Measurements from ENCODE around the gene FRMD4B. TPM values are rescaled to one million over a fixed set of nuclear protein-coding genes. Genes with fewer than 3 reads are reported as not detected.

FRMD4B gene
- total RNA-seq, 6 donors from 2014 or later: 48.0 to 136 (median 62.8) TPM

DNA sequence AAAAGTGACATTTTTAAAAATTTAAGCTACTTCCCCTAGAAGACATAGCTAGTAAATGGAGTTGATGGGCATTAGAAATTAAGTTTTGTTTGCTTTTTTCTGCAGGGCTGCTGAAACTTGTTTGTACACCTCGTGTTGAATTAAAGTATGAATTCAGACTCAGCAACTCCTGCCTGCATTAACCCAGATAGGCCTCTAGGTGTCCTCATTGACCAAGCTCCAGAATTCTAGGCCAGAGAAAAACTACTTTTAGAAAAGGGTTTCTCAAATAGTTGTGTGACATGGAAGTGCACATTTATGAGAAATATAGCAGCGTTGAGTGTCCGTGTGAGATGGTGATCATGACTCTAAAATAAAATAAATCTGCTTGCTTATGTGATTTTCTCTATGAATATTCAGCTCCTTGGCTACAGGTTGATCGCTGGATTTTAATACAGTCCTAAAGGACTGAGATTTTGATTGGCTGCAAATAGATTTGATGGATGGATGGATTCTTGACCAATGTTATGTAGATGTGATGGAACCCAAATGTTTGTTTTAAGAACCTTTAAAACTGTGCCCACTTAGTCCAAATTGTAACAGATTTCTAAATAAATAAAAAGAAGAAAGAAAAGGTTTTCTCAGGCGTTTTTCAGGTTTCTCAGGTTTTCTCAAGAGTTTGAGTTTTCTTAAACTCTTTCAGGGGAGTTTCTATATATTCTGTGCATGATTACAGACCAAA, 224.1 kb downstream of the FRMD4B start:
- 32 to 33% methylated on average over 5 of the region's 5 CpGs for WGBS, 2 donors
- no peaks in the 10 kb centered on the region for H3K36me3 ChIP-seq
- H3K27ac ChIP-seq: no peak overlapping the region
- H3K9me3 ChIP-seq: no peaks in the 10 kb centered on the region
- TF ChIP-seq EP300 (IDR thresholded peaks at IDR 0.05) (no peak), CTCF (IDR thresholded peaks at IDR 0.05) (peak; percentile 83 to 94 (median 89)), POLR2A (IDR thresholded peaks at IDR 0.05) (no peak), POLR2AphosphoS5 (IDR thresholded peaks at IDR 0.05) (no peak)
- DNase-seq (no peak), ATAC-seq (ENCODE audit: low FRiP score in 2 of 2) (peak; percentile 76 to 89)
- H3K27me3 ChIP-seq: no peaks in the 10 kb centered on the region
- H3K4me3 ChIP-seq: no peak overlapping the region
- H3K4me1 ChIP-seq: no peaks in the 10 kb centered on the region

- Histone ChIP-seq H3K27ac (no peak overlapping the region), H3K4me1 (no peaks in the 10 kb centered on the region), H3K36me3 (no peaks in the 10 kb centered on the region), H3K27me3 (no peaks in the 10 kb centered on the region), H3K9me3 (no peaks in the 10 kb centered on the region), H3K4me3 (no peak overlapping the region)
- peak in 1 of 2 donors; percentile 19 for ATAC-seq (ENCODE audit: low FRiP score in 2 of 2)
- WGBS, 2 donors: 83 to 87% methylated on average over 4 of the region's 4 CpGs
- no peak for DNase-seq
- TF ChIP-seq POLR2AphosphoS5 (IDR thresholded peaks at IDR 0.05) (no peak), CTCF (IDR thresholded peaks at IDR 0.05) (no peak), EP300 (IDR thresholded peaks at IDR 0.05) (no peak), POLR2A (IDR thresholded peaks at IDR 0.05) (no peak)
Measured at GRCh38 chr3:69160525-69160924, 225.4 kb downstream of the FRMD4B start.

DNA sequence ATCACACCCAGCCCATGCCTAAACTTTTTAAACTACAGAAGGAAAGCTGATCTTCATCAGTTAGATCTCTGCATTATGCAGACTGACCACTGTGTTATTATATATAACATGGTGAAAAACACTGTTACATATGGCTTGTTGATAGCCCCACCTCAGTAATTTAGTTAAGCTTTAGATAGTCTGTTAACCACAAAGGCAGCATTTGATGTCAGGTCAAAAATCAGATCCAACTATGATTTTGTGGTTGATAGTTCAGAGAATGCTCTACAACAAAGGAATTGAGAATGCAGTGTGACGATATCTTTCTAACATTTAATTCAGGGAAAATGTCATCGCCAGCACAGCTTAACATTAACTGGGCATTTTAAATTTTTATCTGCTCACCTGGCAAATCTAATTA, 225.8 kb downstream of the FRMD4B start:
- DNase-seq (no peak), ATAC-seq (ENCODE audit: low FRiP score in 2 of 2) (no peak)
- Histone ChIP-seq H3K4me1 (no peaks in the 10 kb centered on the region), H3K27me3 (no peaks in the 10 kb centered on the region), H3K4me3 (no peak overlapping the region), H3K27ac (no peak overlapping the region), H3K9me3 (no peaks in the 10 kb centered on the region), H3K36me3 (no peaks in the 10 kb centered on the region)
- WGBS, 2 donors: 87% methylated on average over 2 of the region's 2 CpGs
- TF ChIP-seq POLR2AphosphoS5 (IDR thresholded peaks at IDR 0.05): no peak
- no peak for TF ChIP-seq POLR2A (IDR thresholded peaks at IDR 0.05)
- no peak for TF ChIP-seq CTCF (IDR thresholded peaks at IDR 0.05)

DNA sequence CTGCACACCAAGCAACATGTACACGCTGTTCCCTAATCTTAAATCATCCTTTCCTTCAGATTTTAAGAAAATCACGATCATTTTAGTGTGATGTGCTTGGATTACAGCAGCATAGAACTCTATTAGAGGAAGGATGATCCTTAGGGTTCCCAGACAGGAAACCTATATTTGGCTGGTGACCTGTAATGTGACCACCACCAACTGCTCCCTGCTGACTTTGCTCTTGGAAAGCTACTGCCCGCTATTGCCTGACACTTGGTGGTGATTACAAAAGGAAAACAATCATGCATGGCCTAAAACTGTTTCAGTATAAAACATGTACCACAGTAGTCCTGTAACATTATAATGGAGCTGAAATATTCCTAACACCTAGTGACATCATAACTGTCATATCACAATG, 236.3 kb downstream of the FRMD4B start:
- no peak for TF ChIP-seq POLR2AphosphoS5 (IDR thresholded peaks at IDR 0.05)
- TF ChIP-seq EP300 (IDR thresholded peaks at IDR 0.05): no peak
- no peak for TF ChIP-seq CTCF (IDR thresholded peaks at IDR 0.05)
- TF ChIP-seq POLR2A (IDR thresholded peaks at IDR 0.05): no peak
- Histone ChIP-seq H3K4me3 (no peak overlapping the region), H3K9me3 (no peaks in the 10 kb centered on the region), H3K36me3 (no peaks in the 10 kb centered on the region), H3K4me1 (no peaks in the 10 kb centered on the region), H3K27me3 (no peaks in the 10 kb centered on the region), H3K27ac (no peak overlapping the region)
- no peak for DNase-seq
- ATAC-seq (ENCODE audit: low FRiP score in 2 of 2): no peak
- 90% methylated on average over 3 of the region's 3 CpGs for WGBS, 2 donors

DNA sequence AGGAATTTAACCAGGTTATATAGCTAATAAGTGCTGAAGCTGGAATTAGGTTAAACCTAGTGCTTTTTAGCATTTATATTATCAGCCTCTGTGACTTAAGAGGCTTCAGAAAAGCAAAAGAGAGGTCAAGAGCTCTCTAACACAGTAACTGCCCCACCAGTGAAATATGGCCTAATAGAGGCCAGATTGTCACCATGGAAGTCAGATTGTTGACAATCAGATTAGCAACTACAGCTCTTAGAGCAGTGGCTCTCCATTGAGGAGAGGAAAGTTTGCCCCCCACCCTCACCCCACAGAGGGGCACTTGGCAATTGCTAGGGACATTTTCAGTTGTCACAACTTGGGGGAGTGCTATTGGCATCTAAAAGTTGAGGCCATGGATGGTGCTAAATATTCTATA, 240.2 kb downstream of the FRMD4B start:
- H3K27me3 ChIP-seq: no peaks in the 10 kb centered on the region
- no peak overlapping the region for H3K27ac ChIP-seq
- no peaks in the 10 kb centered on the region for H3K9me3 ChIP-seq
- no peaks in the 10 kb centered on the region for H3K36me3 ChIP-seq
- no peak for ATAC-seq (ENCODE audit: low FRiP score in 2 of 2)
- no peak overlapping the region for H3K4me3 ChIP-seq
- TF ChIP-seq EP300 (IDR thresholded peaks at IDR 0.05): no peak
- no peak for TF ChIP-seq POLR2A (IDR thresholded peaks at IDR 0.05)
- TF ChIP-seq CTCF (IDR thresholded peaks at IDR 0.05): no peak
- TF ChIP-seq POLR2AphosphoS5 (IDR thresholded peaks at IDR 0.05): no peak
- no peak for DNase-seq
- H3K4me1 ChIP-seq: no peaks in the 10 kb centered on the region

Measured in upper lobe of left lung (tissue), 6 donors.